ENCODE results near the gene FSD1. TPM values are rescaled to one million over a fixed set of nuclear protein-coding genes. Genes with fewer than 3 reads are reported as not detected.
"Not testable (repeated sequence)": the region's sequence is repeated elsewhere in the genome, so short reads cannot be mapped to it uniquely, and the experiment has no call there.

The FSD1 gene
- total RNA-seq, 1 experiment from 2014 or later = 29.8 TPM

DNA sequence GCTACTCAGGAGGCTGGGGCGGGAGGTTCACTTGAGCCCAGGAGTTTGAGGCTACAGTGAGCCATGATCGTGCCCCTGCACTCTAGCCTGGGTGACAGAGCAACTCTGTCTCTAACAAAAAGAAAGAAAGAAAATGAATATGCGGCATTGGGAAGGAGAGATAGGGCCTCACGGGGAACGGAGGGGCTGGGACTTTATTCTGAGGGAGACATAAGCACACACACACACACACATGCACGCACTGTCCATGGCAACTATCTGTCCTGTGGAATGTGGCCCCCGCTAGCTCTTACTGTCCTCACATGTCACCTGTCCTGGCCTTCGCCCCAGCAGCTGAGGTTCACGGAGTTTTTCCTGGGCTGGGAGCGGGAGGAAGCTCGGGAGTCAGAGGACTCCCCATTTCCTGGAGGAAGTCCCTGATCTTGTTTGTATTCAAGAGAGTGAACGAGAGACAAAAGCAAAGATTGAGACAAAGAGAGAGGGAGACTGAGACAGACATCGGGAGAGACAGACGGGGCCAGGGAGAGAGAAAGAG, 33.6 kb downstream of the FSD1 start:
- Histone ChIP-seq H3K4me3 (ENCODE audit: insufficient read depth, low read depth, low read length) (peak overlapping the region; percentile 25), H3K36me3 (replicated peaks; ENCODE audit: control insufficient read depth, insufficient read depth, low read length) (no peaks in the 10 kb centered on the region; the same call in 1 of the 2 replicates), H3K27me3 (ENCODE audit: control insufficient read depth, insufficient read depth, low read length) (no peaks in the 10 kb centered on the region)
- no peak for DNase-seq

DNA sequence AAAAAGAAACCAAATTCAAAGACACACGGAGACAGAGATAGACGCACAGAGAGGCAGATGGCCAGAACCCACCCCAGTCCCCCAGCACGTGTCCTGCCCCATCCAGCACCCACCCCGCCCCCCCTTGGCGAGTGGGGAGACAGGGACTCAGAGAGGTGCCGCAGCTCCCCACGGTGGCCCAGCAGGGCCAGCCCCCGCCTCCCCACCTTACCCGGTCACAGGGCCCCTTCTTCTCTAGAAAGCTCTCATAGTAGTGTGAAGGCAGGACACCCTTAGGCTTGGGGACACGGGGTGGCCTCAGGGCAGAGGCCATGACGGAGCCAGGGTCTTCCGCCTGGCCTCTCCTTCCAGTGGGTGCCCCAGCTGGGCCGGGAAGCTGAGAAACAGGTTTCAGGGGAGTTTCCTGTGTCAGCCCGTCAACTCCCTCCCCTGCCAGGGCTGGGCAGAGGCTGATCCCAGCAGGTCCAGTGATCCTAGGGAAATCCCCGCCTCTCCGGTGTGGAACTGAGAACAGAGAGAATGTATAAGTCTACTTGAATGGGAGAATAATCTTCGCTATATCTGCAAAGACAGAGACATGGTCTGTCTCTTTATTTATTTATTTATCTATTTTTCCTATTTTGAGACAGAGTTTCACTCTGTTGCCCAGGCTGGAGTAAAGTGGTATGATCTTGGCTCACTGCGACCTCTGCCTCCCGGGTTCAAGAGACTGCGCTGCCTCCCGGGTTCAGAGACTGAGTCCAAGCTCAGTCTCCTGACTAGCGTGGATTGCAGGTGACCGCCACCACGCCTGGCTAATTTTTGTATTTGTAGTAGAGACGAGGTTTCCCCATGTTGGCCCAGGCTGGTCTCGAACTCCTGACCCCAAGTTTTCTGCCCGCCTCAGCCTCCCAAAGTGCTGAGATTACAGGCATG, 34.3 kb downstream of the FSD1 start, which contains the start of gene STAP2:
Gene STAP2, minus strand, starts transcription at position 387 of the 915 bp plus-strand sequence. Its CDS starts 74 bp downstream, at position 313.
- peak; percentile 78 for DNase-seq
- Histone ChIP-seq H3K4me3 (ENCODE audit: insufficient read depth, low read depth, low read length) (peak within 1 kb of the TSS; percentile 25), H3K36me3 (replicated peaks; ENCODE audit: control insufficient read depth, insufficient read depth, low read length) (no peaks in the 10 kb centered on the region; the same call in 1 of the 2 replicates), H3K27me3 (ENCODE audit: control insufficient read depth, insufficient read depth, low read length) (no peaks in the 10 kb centered on the region)

DNA sequence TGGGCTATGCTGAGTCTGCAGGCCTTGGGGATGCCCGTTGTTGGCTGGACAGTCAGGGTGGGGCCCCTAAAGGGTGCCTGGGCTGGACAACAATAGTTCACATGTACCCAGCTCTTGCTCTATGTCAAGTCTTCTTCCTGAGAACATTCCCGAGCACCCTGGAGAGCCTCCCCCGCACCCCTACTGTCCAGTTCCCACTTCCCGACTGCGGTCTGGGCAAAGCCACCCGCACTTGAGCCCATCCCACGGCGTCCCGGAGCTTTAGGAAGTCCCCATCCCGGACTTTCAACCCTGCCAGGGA, 37.9 kb downstream of the FSD1 start:
- no peaks in the 10 kb centered on the region; the same call in 1 of the 2 replicates for H3K36me3 ChIP-seq (replicated peaks; ENCODE audit: control insufficient read depth, insufficient read depth, low read length)
- DNase-seq = no peak

DNA sequence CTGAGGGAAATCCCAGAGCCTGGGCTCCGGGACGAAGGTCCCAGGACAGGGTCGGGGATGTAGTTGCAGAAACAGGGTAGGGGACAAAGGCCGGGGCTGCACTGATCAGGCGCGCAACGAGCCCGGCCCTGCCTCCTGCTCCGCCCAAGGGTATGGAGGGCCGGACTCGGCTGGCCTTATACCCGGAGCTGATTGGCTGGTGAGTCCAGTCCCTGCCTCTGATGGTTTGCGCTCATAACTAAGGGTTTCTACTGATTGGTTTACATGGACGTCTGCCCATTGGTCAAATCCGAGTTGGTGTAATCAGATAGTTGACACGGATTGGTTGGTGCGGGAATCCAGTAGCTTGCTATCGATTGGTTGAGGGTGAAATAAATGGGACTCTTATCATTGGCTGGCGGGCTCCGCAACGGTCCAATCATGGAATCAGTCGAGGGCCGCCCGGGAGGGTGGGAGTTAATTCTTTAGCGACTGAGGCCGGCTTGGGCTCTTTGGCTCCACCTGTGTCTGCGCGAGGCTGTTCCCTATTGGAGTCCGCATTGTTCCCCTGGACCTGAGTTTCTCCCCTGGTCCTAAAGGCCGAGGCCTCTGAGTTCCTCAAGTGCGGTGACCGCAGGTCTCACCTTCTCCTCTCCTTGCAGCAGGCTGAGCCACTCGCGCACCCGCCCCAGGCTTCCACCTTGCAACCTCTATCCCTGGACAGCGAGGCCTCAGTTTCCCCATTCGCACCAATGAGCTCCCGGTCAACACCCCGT, 38.4 kb downstream of the FSD1 start:
- DNase-seq = peak; percentile 97
- H3K36me3 ChIP-seq (replicated peaks; ENCODE audit: control insufficient read depth, insufficient read depth, low read length) = no peaks in the 10 kb centered on the region; the same call in none of the 2 replicates
- H3K27me3 ChIP-seq (ENCODE audit: control insufficient read depth, insufficient read depth, low read length) = no peaks in the 10 kb centered on the region
- peak overlapping the region; percentile 90 for H3K4me3 ChIP-seq (ENCODE audit: insufficient read depth, low read depth, low read length)

More for the DNA sequence above, 37.9 kb downstream of the FSD1 start:
- Histone ChIP-seq H3K27me3 (ENCODE audit: control insufficient read depth, insufficient read depth, low read length) (no peaks in the 10 kb centered on the region), H3K4me3 (ENCODE audit: insufficient read depth, low read depth, low read length) (peak overlapping the region; percentile 53)

DNA sequence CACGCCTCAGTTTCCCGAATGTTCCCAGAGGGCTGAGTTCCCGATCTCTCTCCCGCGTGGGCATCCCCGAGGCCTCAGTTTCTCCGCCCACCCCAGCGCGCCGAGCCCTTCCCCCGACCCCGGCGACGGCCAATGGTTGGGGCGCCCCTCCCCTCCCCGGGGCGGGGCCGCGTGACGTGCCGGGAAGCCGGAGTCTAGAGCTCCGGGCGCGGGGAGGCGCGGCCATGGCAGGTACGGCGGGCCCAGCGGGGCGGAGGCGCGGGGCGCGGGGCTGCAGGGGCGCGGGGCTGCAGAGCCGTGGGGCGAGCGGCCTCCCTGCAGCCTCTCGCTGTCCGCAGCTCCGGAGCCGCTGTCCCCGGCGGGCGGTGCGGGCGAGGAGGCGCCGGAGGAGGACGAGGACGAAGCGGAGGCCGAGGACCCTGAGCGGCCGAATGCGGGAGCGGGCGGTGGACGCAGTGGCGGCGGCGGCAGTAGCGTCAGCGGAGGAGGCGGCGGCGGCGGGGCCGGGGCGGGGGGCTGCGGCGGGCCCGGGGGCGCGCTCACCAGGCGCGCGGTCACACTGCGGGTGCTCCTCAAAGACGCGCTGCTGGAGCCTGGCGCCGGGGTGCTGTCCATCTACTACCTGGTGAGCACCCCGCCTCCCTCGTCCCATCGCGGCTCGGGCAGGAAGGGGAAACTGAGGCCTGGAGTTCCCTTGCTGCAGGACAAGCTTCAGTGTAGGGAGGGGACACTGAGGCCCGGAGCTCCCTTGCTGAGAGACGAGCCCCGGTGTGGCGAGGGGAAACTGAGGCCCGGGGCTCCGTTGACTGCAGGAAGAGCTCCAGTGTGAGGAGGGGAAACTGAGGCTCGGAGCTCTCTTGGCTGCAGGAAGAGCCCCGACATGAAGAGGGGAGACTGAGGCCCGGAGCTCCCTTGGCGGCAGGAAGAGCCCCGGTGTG, 39.2 kb downstream of the FSD1 start, which contains the start of gene MPND:
Gene MPND, plus strand, starts transcription at position 193 of the 938 bp plus-strand sequence. Its CDS starts 32 bp downstream, at position 225.
- Histone ChIP-seq H3K27me3 (ENCODE audit: control insufficient read depth, insufficient read depth, low read length) (no peaks in the 10 kb centered on the region), H3K36me3 (replicated peaks; ENCODE audit: control insufficient read depth, insufficient read depth, low read length) (no peaks in the 10 kb centered on the region; the same call in none of the 2 replicates), H3K4me3 (ENCODE audit: insufficient read depth, low read depth, low read length) (peak within 1 kb of the TSS; percentile 90)
- peak; percentile 98 for DNase-seq

DNA sequence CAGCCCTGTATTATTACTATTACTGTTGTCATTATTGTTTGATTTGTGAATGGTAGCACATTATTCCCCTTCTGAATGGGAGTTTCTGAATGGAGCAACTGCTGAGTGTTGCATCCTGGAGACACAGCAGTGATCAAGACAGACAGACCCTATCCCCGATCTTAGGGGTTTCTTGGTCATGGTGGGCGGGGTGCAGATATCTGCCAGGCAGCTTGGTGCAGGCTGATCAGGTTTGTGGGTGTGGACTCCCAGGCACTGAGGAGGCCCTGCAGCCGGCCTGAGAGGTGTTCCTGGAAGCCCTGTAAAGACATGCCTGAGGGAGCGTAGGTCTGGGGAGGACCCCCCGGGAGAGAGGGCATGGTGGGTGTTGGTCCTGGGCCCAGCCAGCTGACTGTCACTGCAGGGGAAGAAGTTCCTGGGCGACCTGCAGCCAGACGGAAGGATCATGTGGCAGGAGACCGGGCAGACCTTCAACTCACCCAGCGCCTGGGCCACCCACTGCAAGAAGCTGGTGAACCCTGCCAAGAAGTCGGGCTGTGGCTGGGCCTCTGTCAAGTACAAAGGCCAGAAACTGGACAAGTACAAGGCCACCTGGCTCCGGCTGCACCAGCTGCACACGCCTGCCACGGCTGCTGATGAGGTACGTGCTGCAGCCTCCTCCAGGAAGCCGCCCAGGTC, 41.1 kb downstream of the FSD1 start:
- Histone ChIP-seq H3K27me3 (ENCODE audit: control insufficient read depth, insufficient read depth, low read length) (no peaks in the 10 kb centered on the region), H3K4me3 (ENCODE audit: insufficient read depth, low read depth, low read length) (no peak overlapping the region), H3K36me3 (replicated peaks; ENCODE audit: control insufficient read depth, insufficient read depth, low read length) (no peaks in the 10 kb centered on the region; the same call in none of the 2 replicates)
- DNase-seq = peak; percentile 2

DNA sequence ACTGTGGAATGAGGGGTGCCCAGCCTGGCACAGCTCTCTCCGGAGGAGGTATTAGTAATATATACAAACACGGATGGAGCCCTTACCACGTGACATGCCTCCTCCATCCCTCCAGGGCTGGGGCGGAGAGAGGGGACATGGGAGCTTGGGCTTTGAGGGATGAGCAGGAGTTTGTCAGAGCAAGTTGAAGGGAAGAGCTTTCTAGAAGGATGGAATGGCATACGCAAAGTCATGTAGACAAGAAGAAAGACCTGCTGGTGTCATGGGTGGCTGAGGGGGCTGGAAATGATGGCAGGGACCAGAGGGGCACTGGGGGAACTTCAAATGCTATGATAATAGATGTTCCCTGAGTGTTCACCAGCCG, 41.6 kb downstream of the FSD1 start:
- no peaks in the 10 kb centered on the region; the same call in none of the 2 replicates for H3K36me3 ChIP-seq (replicated peaks; ENCODE audit: control insufficient read depth, insufficient read depth, low read length)
- H3K27me3 ChIP-seq (ENCODE audit: control insufficient read depth, insufficient read depth, low read length) = no peaks in the 10 kb centered on the region
- DNase-seq = no peak
- no peak overlapping the region for H3K4me3 ChIP-seq (ENCODE audit: insufficient read depth, low read depth, low read length)

DNA sequence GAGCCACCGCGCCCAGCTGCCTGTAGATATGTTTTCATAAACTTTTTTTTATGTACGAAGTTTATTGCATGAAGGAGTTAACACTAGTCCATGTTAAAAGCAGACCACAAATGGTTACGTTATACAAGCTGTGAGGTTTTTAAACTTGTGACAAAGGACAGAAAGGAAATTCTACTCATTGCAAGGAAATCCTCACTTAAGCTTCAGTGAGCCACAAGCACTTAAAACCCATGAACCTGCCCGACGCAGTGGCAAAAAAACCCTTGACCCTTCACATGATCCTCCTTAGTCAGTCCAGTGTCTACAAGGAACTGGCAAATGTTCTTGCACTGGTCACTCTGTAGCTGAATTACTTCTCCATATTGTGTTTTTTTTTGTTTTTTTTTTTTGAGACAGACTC, 43.1 kb downstream of the FSD1 start:
- Histone ChIP-seq H3K4me3 (ENCODE audit: insufficient read depth, low read depth, low read length) (no peak overlapping the region), H3K36me3 (replicated peaks; ENCODE audit: control insufficient read depth, insufficient read depth, low read length) (no peaks in the 10 kb centered on the region; the same call in none of the 2 replicates), H3K27me3 (ENCODE audit: control insufficient read depth, insufficient read depth, low read length) (no peaks in the 10 kb centered on the region)
- DNase-seq = no peak

DNA sequence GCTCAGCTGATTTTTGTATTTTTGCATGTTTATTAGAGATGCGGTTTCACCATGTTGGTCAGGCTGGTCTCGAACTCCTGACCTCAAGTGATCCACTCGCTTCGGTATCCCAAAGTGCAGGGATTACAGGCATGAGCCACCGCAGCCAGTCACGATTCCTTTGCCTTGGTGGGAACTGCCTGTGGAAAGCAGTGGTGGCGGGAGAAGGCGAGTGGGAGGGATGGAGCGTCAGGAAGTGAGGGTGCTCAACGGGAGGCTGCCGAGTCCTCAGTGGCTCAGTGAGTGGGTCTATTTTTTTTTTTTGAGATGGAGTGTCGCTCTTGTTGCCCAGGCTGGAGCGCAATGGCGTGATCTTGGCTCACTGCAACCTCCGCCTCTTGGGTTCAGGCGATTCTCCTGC, 44.8 kb downstream of the FSD1 start:
- not testable (repeated sequence) for DNase-seq; H3K27me3 ChIP-seq (ENCODE audit: control insufficient read depth, insufficient read depth, low read length); H3K36me3 ChIP-seq (replicated peaks; ENCODE audit: control insufficient read depth, insufficient read depth, low read length)

DNA sequence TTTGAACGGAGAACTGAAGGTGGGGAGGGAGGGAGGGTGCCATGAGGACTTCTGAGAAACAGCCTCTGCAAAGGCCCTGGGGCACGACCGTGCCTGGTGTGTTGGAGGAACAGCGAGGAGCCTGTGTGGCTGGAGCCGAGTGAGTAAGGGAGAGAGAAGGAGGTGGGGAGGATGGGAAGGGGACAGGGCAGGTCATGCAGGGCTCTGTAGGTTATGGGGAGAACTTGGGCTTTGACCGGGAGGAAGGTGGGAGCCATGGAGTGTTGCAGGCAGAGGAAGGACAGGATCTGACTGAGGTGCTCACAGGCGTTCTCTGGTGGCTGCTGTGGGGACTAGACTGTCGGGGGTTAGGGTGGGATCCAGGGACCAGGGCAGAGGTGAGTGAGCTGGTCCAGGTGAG, 45.7 kb downstream of the FSD1 start:
- Histone ChIP-seq H3K27me3 (ENCODE audit: control insufficient read depth, insufficient read depth, low read length) (no peaks in the 10 kb centered on the region), H3K36me3 (replicated peaks; ENCODE audit: control insufficient read depth, insufficient read depth, low read length) (peaks cover 1% of the 10 kb centered on the region), H3K4me3 (ENCODE audit: insufficient read depth, low read depth, low read length) (no peak overlapping the region)
- peak; percentile 22 for DNase-seq

More for the DNA sequence above, 44.8 kb downstream of the FSD1 start:
- H3K4me3 ChIP-seq (ENCODE audit: insufficient read depth, low read depth, low read length) = not testable (repeated sequence)

DNA sequence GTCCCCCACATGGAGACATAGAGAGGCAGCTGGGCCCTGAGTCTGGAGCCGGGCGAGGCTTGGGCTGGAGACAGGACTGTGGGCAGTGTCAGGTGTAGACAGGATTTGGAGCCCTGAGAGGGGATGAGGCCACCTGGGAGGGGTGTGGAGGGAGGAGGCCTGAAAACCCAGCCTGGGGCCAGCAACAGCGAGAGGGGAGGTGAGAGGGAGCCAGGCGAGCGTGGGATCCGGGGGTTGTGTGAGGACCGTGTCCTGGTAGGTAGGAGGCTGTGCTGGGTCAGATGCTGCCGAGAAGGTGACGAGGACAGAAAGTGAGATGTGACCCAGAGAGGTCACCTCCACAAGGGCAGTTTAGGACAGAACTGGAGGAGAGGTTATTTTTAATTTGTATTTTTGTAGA, 46.3 kb downstream of the FSD1 start:
- Histone ChIP-seq H3K36me3 (replicated peaks; ENCODE audit: control insufficient read depth, insufficient read depth, low read length) (peaks cover 1% of the 10 kb centered on the region), H3K27me3 (ENCODE audit: control insufficient read depth, insufficient read depth, low read length) (no peaks in the 10 kb centered on the region), H3K4me3 (ENCODE audit: insufficient read depth, low read depth, low read length) (no peak overlapping the region)
- peak; percentile 32 for DNase-seq

DNA sequence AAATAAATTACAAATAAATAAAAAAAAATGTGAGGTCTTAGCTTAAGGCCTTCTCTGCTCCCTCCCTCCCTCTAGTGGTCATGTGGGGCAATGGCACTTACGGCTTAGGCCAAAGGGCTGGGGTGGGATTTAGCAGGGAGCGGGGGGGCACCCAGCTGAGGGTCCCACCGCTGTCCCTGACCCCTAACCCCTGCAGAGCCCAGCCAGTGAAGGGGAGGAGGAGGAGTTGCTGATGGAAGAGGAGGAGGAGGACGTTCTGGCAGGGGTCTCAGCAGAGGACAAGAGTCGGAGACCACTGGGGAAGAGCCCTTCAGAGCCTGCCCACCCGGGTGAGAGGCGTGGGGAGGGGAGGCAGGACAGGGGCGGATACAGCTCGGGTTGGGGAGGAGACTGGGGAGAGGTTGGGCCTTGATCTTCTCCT, 48.3 kb downstream of the FSD1 start:
- H3K4me3 ChIP-seq (ENCODE audit: insufficient read depth, low read depth, low read length) = no peak overlapping the region
- 0 out of 2 replicates have a peak, but pooled peaks cover 1% of the 10 kb centered on the region for H3K36me3 ChIP-seq (replicated peaks; ENCODE audit: control insufficient read depth, insufficient read depth, low read length)
- peak; percentile 93 for DNase-seq
- H3K27me3 ChIP-seq (ENCODE audit: control insufficient read depth, insufficient read depth, low read length) = no peaks in the 10 kb centered on the region

DNA sequence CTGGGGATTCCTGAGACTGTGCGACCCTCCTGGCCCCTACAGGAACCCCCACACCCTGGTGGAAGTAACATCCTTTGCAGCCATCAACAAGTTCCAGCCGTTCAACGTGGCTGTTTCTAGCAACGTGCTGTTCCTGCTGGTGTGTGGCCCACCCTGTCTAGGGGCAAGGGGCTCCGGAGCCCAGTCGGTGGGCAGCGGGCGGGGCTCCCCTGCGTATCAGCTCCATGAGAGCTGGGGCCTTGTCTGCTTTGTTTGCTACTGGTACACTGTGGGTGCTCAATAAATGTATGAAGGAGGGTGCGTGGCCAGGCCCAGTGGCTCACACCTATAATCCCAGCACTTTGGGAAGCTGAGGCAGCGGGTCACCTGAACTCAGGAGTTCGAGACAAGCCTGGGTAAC, 49.9 kb downstream of the FSD1 start:
- Histone ChIP-seq H3K36me3 (replicated peaks; ENCODE audit: control insufficient read depth, insufficient read depth, low read length) (peaks cover 1% of the 10 kb centered on the region; the same call in 1 of the 2 replicates), H3K4me3 (ENCODE audit: insufficient read depth, low read depth, low read length) (no peak overlapping the region), H3K27me3 (ENCODE audit: control insufficient read depth, insufficient read depth, low read length) (no peaks in the 10 kb centered on the region)
- DNase-seq = no peak
